GM12878 (cell line): Measurements from ENCODE around the gene GALNT16.

ENCODE experiments used
- CTCF ChIP-seq, 3 experiments: IDR thresholded peaks in 2 of 3; conservative IDR thresholded peaks in 1 of 3; 2 replicates each; pipeline ENCODE4 v1.5.1; 2011; ENCODE audit warnings: low read depth in 3 of 3, low read length in 3 of 3, mild to moderate bottlenecking in 3 of 3, control low read depth in 2 of 3, moderate library complexity in 2 of 3, inconsistent platforms in 1 of 3, mixed read lengths in 1 of 3; ENCODE audit not compliant: control insufficient read depth in 2 of 3, insufficient read depth in 1 of 3; ENCODE audit errors: extremely low read depth in 1 of 3
- GABPA ChIP-seq: IDR thresholded peaks from 2 replicates; pipeline ENCODE4 v1.6.1; 2014; ENCODE audit warnings: antibody characterized with exemption, low read depth, mild to moderate bottlenecking, inconsistent platforms
- HCFC1 ChIP-seq: fragments of 150-350 bp; IDR thresholded peaks from 2 replicates; pipeline ENCODE4 v1.6.1; 2014; ENCODE audit warnings: low read length
- IKZF1 ChIP-seq: fragments of 450-650 bp; conservative IDR thresholded peaks from 2 replicates; pipeline ENCODE4 v1.6.1; 2017; ENCODE audit warnings: antibody characterized with exemption, mild to moderate bottlenecking
- KAT2A ChIP-seq: conservative IDR thresholded peaks from 2 replicates; pipeline ENCODE4 v1.6.1; 2011; ENCODE audit warnings: low read depth, low read length; ENCODE audit not compliant: control insufficient read depth
- KDM1A ChIP-seq: fragments of 200-600 bp; sonication (generic); IDR thresholded peaks from 2 replicates; pipeline ENCODE4 v1.6.1; 2016; ENCODE audit warnings: borderline replicate concordance
- POLR2AphosphoS5 ChIP-seq: IDR thresholded peaks from 2 replicates; pipeline ENCODE4 v1.6.1; 2011; ENCODE audit warnings: mild to moderate bottlenecking, low read length, inconsistent platforms
- RAD21 ChIP-seq: IDR thresholded peaks from 2 replicates; pipeline ENCODE4 v1.6.1; 2011; ENCODE audit warnings: mild to moderate bottlenecking, low read depth, low read length, moderate library complexity; ENCODE audit not compliant: insufficient read depth
- SMAD1 ChIP-seq: fragments of 450-650 bp; IDR thresholded peaks from 2 replicates; pipeline ENCODE4 v1.6.1; 2018; ENCODE audit warnings: mild to moderate bottlenecking, low read depth; ENCODE audit not compliant: partially characterized antibody
- SMC3 ChIP-seq: IDR thresholded peaks from 2 replicates; pipeline ENCODE4 v1.6.1; 2011; ENCODE audit warnings: low read length, improper control_type of control experiment, borderline replicate concordance
- ZNF217 ChIP-seq: fragments of 450-650 bp; IDR thresholded peaks from 2 replicates; pipeline ENCODE4 v1.6.1; 2017; ENCODE audit warnings: antibody characterized with exemption, mild to moderate bottlenecking
- TF ChIP-seq, protein P1 (sequence below): IDR thresholded peaks from 2 replicates; pipeline ENCODE4 v1.6.1; 2011; ENCODE audit warnings: low read depth, mild to moderate bottlenecking, low read length, moderate library complexity, borderline replicate concordance; ENCODE audit errors: extremely low read depth

DNA sequence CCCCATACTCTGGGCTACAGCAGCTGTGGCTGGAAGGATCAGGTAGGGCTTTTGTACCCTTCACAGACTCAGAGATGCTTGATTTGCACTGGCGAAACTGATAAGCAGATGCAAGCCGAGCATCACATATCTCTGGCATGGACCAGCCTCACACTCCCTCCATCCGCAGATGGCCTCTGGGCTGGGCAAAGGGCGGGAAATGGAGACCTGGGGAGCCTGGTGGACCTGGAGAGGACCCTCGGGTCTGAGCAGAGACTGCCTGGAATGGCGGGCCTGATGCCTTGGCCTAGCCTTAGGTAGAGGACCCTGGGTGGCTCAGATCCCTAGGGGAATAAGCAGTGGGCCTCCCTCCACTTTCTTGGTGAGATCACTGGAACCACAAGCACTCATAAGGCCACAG, 53.2 kb downstream of the GALNT16 start:
- TF ChIP-seq SMAD1 (no peak), CTCF (IDR thresholded peaks at IDR 0.05 in 2 of 3, conservative IDR thresholded peaks at IDR 0.05 in 1 of 3; ENCODE audit: control insufficient read depth in 2 of 3, extremely low read depth in 1 of 3, insufficient read depth in 1 of 3, low read depth in 3 of 3, low read length in 3 of 3) (no peak), POLR2AphosphoS5 (no peak), SMC3 (no peak), ZNF217 (no peak), GABPA (no peak), RAD21 (no peak), KAT2A (no peak), KDM1A (no peak), IKZF1 (no peak), HCFC1 (no peak)
- TF ChIP-seq, protein P1, sequence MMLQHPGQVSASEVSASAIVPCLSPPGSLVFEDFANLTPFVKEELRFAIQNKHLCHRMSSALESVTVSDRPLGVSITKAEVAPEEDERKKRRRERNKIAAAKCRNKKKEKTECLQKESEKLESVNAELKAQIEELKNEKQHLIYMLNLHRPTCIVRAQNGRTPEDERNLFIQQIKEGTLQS, result no peak
